GM12865 (cell line): ENCODE results near the gene SDHAF1.

ENCODE experiments used
- DNase-seq: peaks from one replicate; pipeline ENCODE4 v3.0.0; 2010; ENCODE audit warnings: low read depth
- H3K4me3 ChIP-seq: 2 replicates; pipeline ENCODE4 v1.5.1; 2011; ENCODE audit warnings: mild to moderate bottlenecking, low read depth, low read length, control low read depth
- CTCF ChIP-seq: IDR thresholded peaks from 2 replicates; pipeline ENCODE4 v1.5.1; 2011; ENCODE audit warnings: low read length, control low read depth, low read depth, inconsistent platforms; ENCODE audit not compliant: insufficient read depth; ENCODE audit errors: missing control alignments

The SDHAF1 gene

DNA sequence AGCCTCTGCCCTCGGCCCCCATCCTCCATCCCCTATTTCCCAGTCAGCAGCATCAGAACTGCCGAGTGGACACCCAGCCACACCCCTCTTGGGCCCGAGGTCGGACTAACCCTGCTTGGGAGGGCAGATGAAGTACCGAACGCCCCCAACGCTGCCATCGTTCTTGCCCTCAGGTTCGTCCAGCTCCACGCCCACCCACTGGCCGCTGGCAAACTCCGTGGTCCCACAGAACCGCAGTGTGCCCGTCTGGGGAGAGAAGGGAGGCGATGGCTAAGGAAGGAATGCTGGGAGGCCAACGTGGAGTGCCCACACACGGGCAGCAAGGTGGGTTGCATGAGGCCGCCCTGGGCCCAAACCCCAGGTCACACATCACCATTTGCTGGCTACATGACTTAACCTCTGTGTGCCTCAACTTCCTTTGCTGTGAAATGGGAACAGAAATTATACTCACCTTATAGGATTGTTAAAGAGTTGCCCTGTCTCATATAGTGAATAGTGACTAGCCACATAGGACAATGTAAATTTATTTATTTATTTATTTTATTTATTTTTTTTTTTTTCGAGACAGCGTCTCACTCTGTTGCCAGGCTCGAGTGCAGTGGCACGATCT lies 24.2 kb downstream of the SDHAF1 start:
- no peak for DNase-seq
- no peak for TF ChIP-seq CTCF

GRCh38 chr19:36023432-36023831 lies 28.4 kb downstream of the SDHAF1 start:
- no peak for TF ChIP-seq CTCF
- DNase-seq: no peak
- H3K4me3 ChIP-seq: no peak overlapping the region

More for the DNA sequence above, 24.2 kb downstream of the SDHAF1 start:
- H3K4me3 ChIP-seq: no peak overlapping the region

DNA sequence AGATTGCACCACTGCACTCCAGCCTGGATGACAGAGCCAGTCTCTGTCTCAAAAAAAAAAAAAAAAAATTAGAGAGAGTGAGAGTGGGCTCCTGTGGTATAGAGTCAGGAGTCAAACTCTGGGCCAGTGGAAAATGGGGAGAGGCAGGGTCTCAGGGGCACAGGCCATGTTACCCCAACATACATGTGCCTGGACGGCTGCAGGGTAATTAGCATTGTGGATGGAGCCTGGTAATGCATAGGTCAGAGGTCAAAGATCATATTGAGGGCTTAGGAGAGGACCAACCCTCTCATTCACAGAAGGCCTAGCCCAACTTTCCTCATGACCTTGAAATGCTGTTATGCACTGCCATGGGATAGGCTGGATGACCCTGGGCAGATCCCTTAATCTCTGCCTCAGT lies 30.6 kb downstream of the SDHAF1 start:
- DNase-seq: no peak
- no peak for TF ChIP-seq CTCF
- no peak overlapping the region for H3K4me3 ChIP-seq

- no peak for TF ChIP-seq CTCF
- no peak for DNase-seq
- H3K4me3 ChIP-seq: no peak overlapping the region
Observed at GRCh38 chr19:36026091-36026876, 31.3 kb downstream of the SDHAF1 start.

DNA sequence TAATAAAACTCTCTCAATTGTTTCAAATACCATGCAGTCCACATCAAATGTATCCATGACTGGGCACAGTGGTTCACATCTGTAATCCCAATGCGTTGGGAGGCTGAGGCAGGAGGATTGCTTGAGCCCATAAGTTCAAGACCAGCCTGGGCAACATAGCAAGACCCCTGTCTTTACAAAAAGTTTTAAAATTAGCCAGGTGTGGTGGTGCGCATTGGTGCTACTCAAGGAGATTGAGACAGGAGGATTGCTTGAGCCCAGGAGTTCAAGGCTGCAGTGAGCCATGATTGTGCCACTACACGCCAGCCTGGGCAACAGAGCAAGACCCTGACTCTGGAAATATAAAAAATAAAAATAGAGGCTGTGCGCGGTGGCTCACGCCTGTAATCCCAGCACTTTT lies 32.7 kb downstream of the SDHAF1 start:
- no peak for DNase-seq
- H3K4me3 ChIP-seq: no peak overlapping the region
- TF ChIP-seq CTCF: no peak

DNA sequence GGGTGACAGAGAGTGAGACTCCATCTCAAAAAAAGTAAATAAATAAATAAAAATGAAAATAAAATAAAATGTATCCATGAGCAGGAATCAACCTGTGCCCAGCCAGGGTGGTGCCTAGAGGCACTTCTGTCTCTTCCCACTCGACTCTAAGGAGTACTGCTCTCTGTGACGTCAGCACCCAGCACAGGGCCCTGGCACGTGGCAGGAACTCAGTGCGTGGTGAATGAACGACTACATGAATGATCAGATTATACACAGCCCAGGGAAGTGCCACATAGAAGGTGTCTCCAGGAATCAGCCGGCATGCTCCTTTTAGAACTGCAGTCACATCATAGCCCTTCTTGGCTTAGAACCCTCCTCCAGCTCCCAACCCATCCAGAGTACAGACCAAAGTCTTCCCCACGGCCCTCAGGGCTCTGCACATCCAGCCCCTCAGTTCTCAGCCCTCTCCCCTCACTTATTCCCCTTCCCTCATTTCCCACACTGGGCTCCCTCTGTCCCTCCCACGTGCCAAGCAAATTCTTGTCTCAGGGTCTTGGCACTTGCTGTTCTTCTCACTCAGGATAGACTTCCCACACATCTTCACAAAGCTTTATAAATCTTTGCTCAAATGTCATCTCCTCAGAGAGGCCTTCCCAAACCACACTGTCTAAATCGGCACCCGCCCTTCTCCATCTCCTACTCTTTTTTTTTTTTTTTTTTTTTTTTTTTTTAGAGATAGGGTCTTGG lies 33.5 kb downstream of the SDHAF1 start:
- no peak overlapping the region for H3K4me3 ChIP-seq
- no peak for DNase-seq
- no peak for TF ChIP-seq CTCF
